ENCODE data around the gene TAAR1.
"Not testable (repeated sequence)": the region's sequence is repeated elsewhere in the genome, so short reads cannot be mapped to it uniquely, and the experiment has no call there.

The TAAR1 gene

GRCh38 chr6:132659082-132659481 lies at the start of gene TAAR1:
TSS of gene TAAR1 (minus strand) at chr6:132659182. CDS start at chr6:132646003, 13,179 bp downstream.
- DNase-seq (ENCODE audit: extremely low read depth, low read depth), result no peak
- H3K4me3 ChIP-seq (replicated peaks; ENCODE audit: low read depth, low read length), result no peak within 1 kb of the TSS
- no peak for TF ChIP-seq CTCF (IDR thresholded peaks at IDR 0.05; ENCODE audit: low read depth, low read length, missing control alignments)

GRCh38 chr6:132708771-132709170 lies 49.8 kb upstream of the TAAR1 start:
- TF ChIP-seq CTCF (IDR thresholded peaks at IDR 0.05; ENCODE audit: low read depth, low read length, missing control alignments), result no peak
- DNase-seq (ENCODE audit: extremely low read depth, low read depth), result no peak

GRCh38 chr6:132708002-132708401 lies 49.0 kb upstream of the TAAR1 start:
- no peak for TF ChIP-seq CTCF (IDR thresholded peaks at IDR 0.05; ENCODE audit: low read depth, low read length, missing control alignments)
- H3K4me3 ChIP-seq (replicated peaks; ENCODE audit: low read depth, low read length), result no peak overlapping the region
- no peak for DNase-seq (ENCODE audit: extremely low read depth, low read depth)

More at GRCh38 chr6:132708771-132709170, 49.8 kb upstream of the TAAR1 start:
- no peak overlapping the region for H3K4me3 ChIP-seq (replicated peaks; ENCODE audit: low read depth, low read length)

GRCh38 chr6:132706756-132707155 lies 47.8 kb upstream of the TAAR1 start:
- not testable (repeated sequence) for H3K4me3 ChIP-seq (replicated peaks; ENCODE audit: low read depth, low read length); DNase-seq (ENCODE audit: extremely low read depth, low read depth)

GRCh38 chr6:132703936-132704335 lies 45.0 kb upstream of the TAAR1 start:
- no peak for TF ChIP-seq CTCF (IDR thresholded peaks at IDR 0.05; ENCODE audit: low read depth, low read length, missing control alignments)
- no peak overlapping the region for H3K4me3 ChIP-seq (replicated peaks; ENCODE audit: low read depth, low read length)
- DNase-seq (ENCODE audit: extremely low read depth, low read depth), result no peak

- no peak for DNase-seq (ENCODE audit: extremely low read depth, low read depth)
- no peak for TF ChIP-seq CTCF (IDR thresholded peaks at IDR 0.05; ENCODE audit: low read depth, low read length, missing control alignments)
- H3K4me3 ChIP-seq (replicated peaks; ENCODE audit: low read depth, low read length), result no peak overlapping the region
Observed at GRCh38 chr6:132698608-132699007, 39.6 kb upstream of the TAAR1 start.

GRCh38 chr6:132695773-132696172 lies 36.8 kb upstream of the TAAR1 start:
- H3K4me3 ChIP-seq (replicated peaks; ENCODE audit: low read depth, low read length), result no peak overlapping the region
- no peak for DNase-seq (ENCODE audit: extremely low read depth, low read depth)
- TF ChIP-seq CTCF (IDR thresholded peaks at IDR 0.05; ENCODE audit: low read depth, low read length, missing control alignments), result no peak
